ENCODE data around the gene SNX33.

Gene SNX33

DNA sequence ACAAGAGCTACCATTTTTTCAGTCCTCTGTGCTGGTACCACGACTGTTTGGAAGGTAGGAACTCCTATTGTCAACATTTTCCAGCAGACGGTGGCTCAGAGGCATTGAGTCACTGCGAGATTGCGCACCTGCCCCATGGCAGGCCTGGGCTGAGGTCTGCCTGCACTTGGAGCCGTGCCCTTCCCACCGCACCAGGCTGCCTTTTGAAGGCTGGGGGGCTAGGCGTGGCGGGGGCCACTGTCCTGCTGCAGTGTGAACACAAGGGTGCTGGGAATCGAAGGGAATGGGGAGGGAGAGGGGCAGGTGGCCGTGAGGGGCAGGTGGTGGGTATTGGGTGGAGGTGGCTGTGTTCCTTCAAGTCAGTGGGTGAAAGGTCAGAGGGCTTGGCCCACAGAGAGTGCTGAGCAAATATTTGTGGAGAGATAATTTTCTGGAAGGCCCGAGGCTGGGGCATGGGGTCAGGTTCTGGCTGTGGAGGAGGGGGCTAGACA is 16.3 kb downstream of the SNX33 start:
- no peak for DNase-seq (ENCODE audit: low spot score)
- no peak for TF ChIP-seq CTCF (IDR thresholded peaks at IDR 0.05; ENCODE audit: extremely low read depth, missing control alignments)

DNA sequence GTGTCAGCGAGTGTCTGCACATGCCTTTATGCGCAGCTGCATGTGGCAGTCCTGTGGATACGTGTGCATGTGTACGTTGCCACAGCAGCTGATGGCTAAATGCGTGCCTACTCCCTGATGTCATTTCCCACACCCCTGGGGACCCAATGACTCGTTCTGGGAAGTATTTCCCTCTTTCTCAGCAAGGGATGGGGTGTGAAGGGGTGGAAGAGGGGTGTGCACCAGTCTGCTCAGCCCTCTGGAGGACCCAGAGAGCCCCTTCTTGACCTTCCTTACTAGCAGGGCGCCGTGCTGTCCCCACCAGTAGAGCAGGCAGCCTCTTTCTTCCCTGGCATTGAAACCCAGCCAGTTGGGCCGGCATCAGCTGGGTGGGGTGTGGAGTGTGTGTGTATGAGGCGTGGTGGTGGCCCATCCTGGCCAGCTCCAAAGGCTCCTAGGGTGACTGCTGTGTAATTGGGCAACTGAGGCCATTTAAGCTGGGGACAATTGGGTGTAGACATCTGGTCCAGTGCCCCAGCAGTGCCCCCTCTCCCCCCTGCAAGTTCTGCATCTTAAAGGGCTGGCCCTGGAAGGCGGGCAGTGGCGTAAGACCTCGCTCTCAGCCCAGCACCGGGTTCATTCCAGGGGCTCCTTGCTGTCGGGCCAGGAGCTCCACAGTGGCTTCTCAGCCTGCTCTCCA is 19.2 kb downstream of the SNX33 start:
- no peak for TF ChIP-seq CTCF (IDR thresholded peaks at IDR 0.05; ENCODE audit: extremely low read depth, missing control alignments)
- DNase-seq (ENCODE audit: low spot score), result no peak

DNA sequence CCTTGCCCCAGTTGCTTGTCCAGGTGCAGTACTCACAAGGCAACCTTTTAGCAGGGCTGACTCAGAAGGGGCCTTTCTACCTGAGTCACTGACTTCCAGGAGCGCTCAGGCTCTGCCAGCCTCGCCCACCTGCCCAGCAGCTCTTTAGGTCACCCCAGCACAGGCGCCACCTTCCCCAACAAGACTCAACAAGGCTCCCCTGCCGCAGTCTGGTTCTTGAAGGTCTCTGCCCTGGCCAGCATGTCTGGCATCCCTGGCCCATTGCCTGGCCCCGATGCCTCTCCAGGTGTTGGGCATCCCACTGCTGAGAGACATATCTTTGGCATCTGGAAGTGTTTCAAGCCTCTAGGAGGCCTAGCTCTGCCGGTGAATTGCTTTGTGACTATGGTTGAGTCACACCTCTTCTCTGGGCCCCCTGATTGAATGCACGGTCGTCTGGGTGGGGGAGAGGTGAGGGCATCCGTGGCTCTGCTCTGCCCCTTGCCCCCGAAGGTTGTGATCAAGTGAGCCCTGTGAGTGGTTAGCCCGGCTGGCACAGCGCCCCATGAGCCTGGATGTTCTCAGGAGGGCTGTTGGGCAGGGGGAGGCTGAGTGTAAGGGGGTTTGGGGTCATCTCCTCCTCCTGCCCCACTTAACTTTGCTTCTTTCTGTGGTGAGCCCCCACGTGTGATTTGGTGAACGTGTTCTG is 21.6 kb downstream of the SNX33 start:
- no peak for TF ChIP-seq CTCF (IDR thresholded peaks at IDR 0.05; ENCODE audit: extremely low read depth, missing control alignments)

DNA sequence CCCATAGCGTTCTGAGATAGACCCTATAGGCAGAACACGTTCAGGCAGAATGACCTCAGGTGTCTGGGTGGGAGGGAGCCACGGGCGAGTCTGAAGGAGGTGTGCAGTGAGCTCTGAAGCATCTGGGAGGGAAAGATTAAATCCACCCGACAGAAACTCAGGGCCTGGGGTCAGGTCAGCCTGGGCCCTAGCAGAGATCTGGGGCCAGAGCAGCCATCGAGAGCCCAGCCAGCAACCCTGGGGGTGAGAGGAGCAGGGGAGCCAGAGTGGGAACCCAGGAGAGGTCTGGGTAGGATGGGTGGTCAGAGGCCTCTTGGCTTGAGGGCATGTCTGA is 22.1 kb downstream of the SNX33 start:
- no peak for TF ChIP-seq CTCF (IDR thresholded peaks at IDR 0.05; ENCODE audit: extremely low read depth, missing control alignments)
- no peak for DNase-seq (ENCODE audit: low spot score)

More for the DNA sequence above, 21.6 kb downstream of the SNX33 start:
- no peak for DNase-seq (ENCODE audit: low spot score)

- no peak for TF ChIP-seq CTCF (IDR thresholded peaks at IDR 0.05; ENCODE audit: extremely low read depth, missing control alignments)
- DNase-seq (ENCODE audit: low spot score), result no peak
These were observed 24.3 kb downstream of the SNX33 start for GRCh38 chr15:75671730-75672602.

DNA sequence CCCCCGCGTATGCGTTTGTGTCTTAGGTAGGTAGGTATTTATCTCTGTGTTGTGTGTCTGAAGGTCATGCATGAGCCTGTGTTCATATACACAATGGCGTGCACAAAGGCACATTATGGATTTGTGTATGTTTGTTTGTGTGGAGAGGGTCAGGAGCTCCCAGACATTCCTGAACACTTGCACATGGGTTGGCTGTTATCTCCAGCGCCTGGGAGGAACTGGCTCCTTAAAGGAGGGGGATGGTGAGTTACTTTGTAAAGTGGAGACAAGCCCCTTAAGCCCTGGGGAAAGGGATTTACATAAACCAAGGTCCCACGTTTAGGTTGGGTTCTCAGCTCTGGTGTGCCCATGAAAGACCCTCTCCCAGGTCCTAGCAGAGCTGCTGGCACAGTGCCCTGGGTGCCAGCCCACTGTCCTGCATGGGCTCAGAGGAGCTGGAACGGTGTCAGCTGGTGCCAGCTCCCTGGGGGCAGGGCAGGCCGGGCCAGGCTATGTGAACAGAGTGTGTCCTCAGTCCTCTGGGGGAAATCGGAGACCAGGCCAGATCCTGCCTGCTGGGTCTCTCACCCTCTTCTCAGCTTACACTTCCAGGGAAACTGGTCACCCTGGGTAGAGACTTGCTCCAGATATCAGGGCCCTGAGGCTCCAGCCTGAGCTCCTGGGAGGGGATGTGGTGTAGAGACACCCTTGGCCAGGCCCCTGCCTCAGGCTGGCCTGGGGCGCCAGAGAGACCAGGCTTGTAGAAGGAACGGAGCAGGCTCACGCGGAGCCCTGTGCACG is 25.1 kb downstream of the SNX33 start:
- no peak for TF ChIP-seq CTCF (IDR thresholded peaks at IDR 0.05; ENCODE audit: extremely low read depth, missing control alignments)
- no peak for DNase-seq (ENCODE audit: low spot score)

Data from GM20000 (cell line).